Heart left ventricle (tissue), 16 donors: ENCODE data around the gene CD276. TPM values are rescaled to one million over a fixed set of nuclear protein-coding genes. Genes with fewer than 3 reads are reported as not detected.

Experiments used
- ATAC-seq, 4 donors: fragments of 200-7000 bp; cut with Tn5 transposase; one replicate each; pipeline ENCODE4 v1.9.1; 2020 to 2022; ENCODE audit warnings: moderate library complexity in 4 of 4, mild to moderate bottlenecking in 3 of 4, moderate number of reproducible peaks in 1 of 4
- DNase-seq, 5 donors: peaks; one replicate each; pipeline ENCODE4 v3.0.0-alpha.2; 2020
- H3K27ac ChIP-seq, 12 donors: fragments of 200-600 bp; sonication (generic) in 4 of 12; one replicate each; pipeline versions ENCODE4 v1.5.0 to v1.8.0; 2016 to 2022; ENCODE audit warnings: mild to moderate bottlenecking in 2 of 12
- H3K27me3 ChIP-seq, 9 donors: fragments of 200-600 bp; sonication (generic) in 2 of 9; one replicate each; pipeline versions ENCODE4 v1.5.1 to v1.8.0; 2016 to 2022; ENCODE audit warnings: mild to moderate bottlenecking in 3 of 9
- H3K36me3 ChIP-seq, 9 donors: fragments of 200-600 bp; sonication (generic) in 2 of 9; one replicate each; pipeline versions ENCODE4 v1.5.0 to v1.8.0; 2018 to 2022; ENCODE audit warnings: mild to moderate bottlenecking in 2 of 9
- H3K4me1 ChIP-seq, 12 donors: fragments of 200-600 bp; sonication (generic) in 4 of 12; one replicate each; pipeline versions ENCODE4 v1.5.0 to v1.8.0; 2016 to 2022; ENCODE audit warnings: mild to moderate bottlenecking in 3 of 12
- H3K4me3 ChIP-seq, 12 donors: fragments of 200-600 bp; sonication (generic) in 4 of 12; one replicate each; pipeline versions ENCODE4 v1.5.0 to v1.8.0; 2017 to 2022; ENCODE audit warnings: mild to moderate bottlenecking in 9 of 12, moderate library complexity in 4 of 12
- H3K9me3 ChIP-seq, 12 donors: fragments of 200-600 bp; sonication (generic) in 4 of 12; one replicate each; pipeline versions ENCODE4 v1.5.0 to v1.8.0; 2016 to 2022; ENCODE audit warnings: mild to moderate bottlenecking in 1 of 12
- POLR2A ChIP-seq, 2 donors: fragments of 450-650 bp; IDR thresholded peaks; one replicate each; pipeline ENCODE4 v1.6.1; 2017; ENCODE audit warnings: antibody characterized with exemption in 2 of 2, mild to moderate bottlenecking in 2 of 2, moderate library complexity in 2 of 2
- WGBS, 4 donors: extraction: QIAGEN DNeasy Blood & Tissue Kit in 2 of 4; methylation state at CpG; one replicate each; pipeline versions ENCODE4 v1.1.5 to v1.1.7; 2013 to 2018; 5-methylcytosine and 5-hydroxymethylcytosine counted together
- intact Hi-C, 10 donors: fragments of 100-400 bp; cut with DNase I; formaldehyde crosslinking; loops; one replicate each; pipeline versions ENCODE4 v1.11.1 to v1.14.2; 2022
- polyA plus RNA-seq, 2 donors: library from polyadenylated mRNA; stranded (reverse); fragments of 200-250 nt; gene quantifications; one replicate each; pipeline ENCODE4 v1.2.3, GENCODE V29; 2013
- total RNA-seq, 9 donors: library from RNA; depleted of rRNA in 2 of 9; stranded (reverse); fragments of >200 nt in 2 of 9; fragmentation: NEBNext Ultra II Directional in 3 of 9; extraction: Animal tissue kit (Norgen Biotek cat#: 25700) in 3 of 9; gene quantifications; one replicate each; pipeline versions ENCODE4 v1.1.0 to v1.2.4, GENCODE V29; 2016 to 2023
- TF ChIP-seq, protein P1 (sequence below), 12 donors: fragments of 200-600 bp; sonication (generic) in 4 of 12; IDR thresholded peaks; one replicate each; pipeline versions ENCODE4 v1.5.0 to v1.8.0; 2018 to 2022; ENCODE audit warnings: antibody characterized with exemption in 12 of 12, mild to moderate bottlenecking in 5 of 12
- donor health status: ischemic (EF 13 %, LVEDD 7.1; RV severe dilation, severe dysfunction).
- donor health status: healthy with polysubstance abuse.
- donor health status: DM: no; HTN: yes; CAD: no.
- donor health status: DM: no; HTN: no; CAD: no.
- donor health status: ischemic (EF 25% LVEDD 6.9; RV normal size, moderate dysfunction).
- donor health status: ischemic (EF 25% LVEDD 5.7; RV mildly dilated, moderate dysfunction).
- donor health status: healthy.
- donor health status: DM: yes; HTN: yes; CAD: no.
- donor health status: ischemic (EF 35%, LVEDD 5.7; RV mildly dilated, moderate dysfunction).
- donor health status: nonischemic (EF 11% LVEDD 7.7; RV severe dilation, severe dysfunction).
- donor health status: DM: yes; HTN: yes; CAD: no.
- donor health status: PGD.
- donor health status: ischemic (EF 29% LVEDD 5.4; RV normal size, mild dysfunction).
- donor health status: nonischemic (EF 23%, LVEDD 6.1; RV moderate dilation, normal function).

The CD276 gene
- total and polyA plus RNA-seq, 11 donors: 29.1 to 127 (median 53.3) TPM

DNA sequence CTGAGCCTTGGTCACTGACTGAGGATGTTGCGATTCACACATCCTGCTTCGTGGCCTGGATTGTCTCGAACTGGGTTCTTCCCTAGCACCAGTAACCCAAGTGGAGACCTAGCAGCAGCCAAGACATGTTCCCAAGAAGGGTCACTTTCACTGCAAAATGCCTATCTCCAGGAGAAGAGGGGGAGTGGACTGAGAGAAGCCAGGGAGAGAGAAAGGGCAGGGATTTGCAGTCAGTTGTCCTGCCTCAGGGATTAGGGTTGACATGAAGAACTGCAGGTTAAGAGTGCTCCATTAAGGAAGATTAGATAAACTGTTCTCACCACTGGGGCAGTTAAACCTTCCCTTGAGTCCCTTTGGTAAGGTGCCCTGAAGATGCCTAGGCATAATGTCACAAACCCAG lies 5.7 kb upstream of the CD276 start:
- 64 to 88% (median 73%) methylated on average over 3 of the region's 3 CpGs for WGBS, 4 donors
- no peak overlapping the region for H3K27ac ChIP-seq
- ATAC-seq (no peak), DNase-seq (no peak)
- H3K36me3 ChIP-seq: no peaks in the 10 kb centered on the region
- H3K4me3 ChIP-seq: no peak overlapping the region
- no peaks in the 10 kb centered on the region for H3K9me3 ChIP-seq
- intact Hi-C loops: no loop called here
- peaks cover 0 to 15% (median 2%) of the 10 kb centered on the region in 12 donors for H3K4me1 ChIP-seq
- TF ChIP-seq POLR2A (IDR thresholded peaks at IDR 0.05): no peak
- TF ChIP-seq, protein P1, sequence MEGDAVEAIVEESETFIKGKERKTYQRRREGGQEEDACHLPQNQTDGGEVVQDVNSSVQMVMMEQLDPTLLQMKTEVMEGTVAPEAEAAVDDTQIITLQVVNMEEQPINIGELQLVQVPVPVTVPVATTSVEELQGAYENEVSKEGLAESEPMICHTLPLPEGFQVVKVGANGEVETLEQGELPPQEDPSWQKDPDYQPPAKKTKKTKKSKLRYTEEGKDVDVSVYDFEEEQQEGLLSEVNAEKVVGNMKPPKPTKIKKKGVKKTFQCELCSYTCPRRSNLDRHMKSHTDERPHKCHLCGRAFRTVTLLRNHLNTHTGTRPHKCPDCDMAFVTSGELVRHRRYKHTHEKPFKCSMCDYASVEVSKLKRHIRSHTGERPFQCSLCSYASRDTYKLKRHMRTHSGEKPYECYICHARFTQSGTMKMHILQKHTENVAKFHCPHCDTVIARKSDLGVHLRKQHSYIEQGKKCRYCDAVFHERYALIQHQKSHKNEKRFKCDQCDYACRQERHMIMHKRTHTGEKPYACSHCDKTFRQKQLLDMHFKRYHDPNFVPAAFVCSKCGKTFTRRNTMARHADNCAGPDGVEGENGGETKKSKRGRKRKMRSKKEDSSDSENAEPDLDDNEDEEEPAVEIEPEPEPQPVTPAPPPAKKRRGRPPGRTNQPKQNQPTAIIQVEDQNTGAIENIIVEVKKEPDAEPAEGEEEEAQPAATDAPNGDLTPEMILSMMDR (IDR thresholded peaks at IDR 0.05): no peak
- H3K27me3 ChIP-seq: peaks cover 0 to 9% (median 0%) of the 10 kb centered on the region in 9 donors

DNA sequence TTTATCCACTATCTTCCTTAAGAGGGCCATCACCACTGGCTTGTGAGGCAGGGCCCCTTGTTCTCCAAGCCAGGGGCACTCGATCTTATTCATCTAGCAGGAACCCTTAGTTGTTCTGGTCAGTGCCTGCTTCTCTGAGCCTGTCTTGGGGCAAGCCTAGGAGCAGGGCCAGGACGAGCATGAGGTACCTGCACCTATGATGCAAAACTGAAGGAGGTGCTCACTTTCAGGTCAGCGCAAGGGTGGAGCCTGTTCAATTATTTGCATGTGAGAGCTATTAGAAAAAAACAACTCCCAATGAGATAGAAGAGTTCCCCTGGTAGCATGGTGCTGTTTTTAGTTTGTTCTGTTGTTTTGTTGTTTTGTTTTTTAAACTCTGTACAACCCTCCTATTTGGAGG lies 5.0 kb upstream of the CD276 start:
- no peaks in the 10 kb centered on the region for H3K9me3 ChIP-seq
- ATAC-seq (no peak), DNase-seq (no peak)
- no peak overlapping the region for H3K27ac ChIP-seq
- peaks cover 0 to 9% (median 0%) of the 10 kb centered on the region in 9 donors for H3K27me3 ChIP-seq
- TF ChIP-seq POLR2A (IDR thresholded peaks at IDR 0.05): no peak
- TF ChIP-seq, protein P1 (IDR thresholded peaks at IDR 0.05): no peak
- peaks cover 0 to 20% (median 6%) of the 10 kb centered on the region in 12 donors for H3K4me1 ChIP-seq
- H3K4me3 ChIP-seq: no peak overlapping the region
- intact Hi-C loops: no loop called here
- H3K36me3 ChIP-seq: no peaks in the 10 kb centered on the region
- 84 to 92% (median 86%) methylated on average over 3 of the region's 3 CpGs for WGBS, 4 donors

DNA sequence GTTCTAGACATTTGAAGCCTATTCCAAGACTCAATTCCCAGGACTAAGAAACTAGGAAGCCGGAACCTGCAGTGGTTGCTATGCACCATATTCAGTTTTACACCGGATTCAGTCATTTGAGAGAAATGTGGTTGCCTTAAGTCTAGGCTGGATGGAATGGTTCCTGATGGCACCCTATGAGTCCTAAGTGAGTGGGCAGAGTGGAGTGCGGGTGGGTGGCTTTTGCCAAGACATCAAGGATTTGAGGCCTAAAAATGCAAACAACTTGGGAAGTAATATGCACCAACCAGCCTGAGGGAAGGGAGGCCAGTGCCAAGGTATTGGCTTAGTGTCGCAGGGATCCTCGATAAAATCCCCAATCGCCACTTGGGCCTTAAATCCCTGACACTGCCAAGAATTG lies 4.2 kb upstream of the CD276 start:
- H3K36me3 ChIP-seq: no peaks in the 10 kb centered on the region
- no peak overlapping the region for H3K27ac ChIP-seq
- H3K9me3 ChIP-seq: no peaks in the 10 kb centered on the region
- TF ChIP-seq, protein P1 (IDR thresholded peaks at IDR 0.05): no peak
- no peak for TF ChIP-seq POLR2A (IDR thresholded peaks at IDR 0.05)
- intact Hi-C loops: loop anchor here in 3 of 10 donors (5.0 to 10.0 kb wide), 2 partner anchors 43 to 45 kb away; partner anchors contain the start of gene NPTN (in 1 of the 3)
- DNase-seq: no peak
- peaks cover 0 to 13% (median 0%) of the 10 kb centered on the region in 9 donors for H3K27me3 ChIP-seq
- WGBS, 4 donors: 91 to 96% (median 92%) methylated on average over 6 of the region's 6 CpGs
- H3K4me3 ChIP-seq: no peak overlapping the region
- ATAC-seq: no peak
- H3K4me1 ChIP-seq: peaks cover 0 to 25% (median 7%) of the 10 kb centered on the region in 12 donors

DNA sequence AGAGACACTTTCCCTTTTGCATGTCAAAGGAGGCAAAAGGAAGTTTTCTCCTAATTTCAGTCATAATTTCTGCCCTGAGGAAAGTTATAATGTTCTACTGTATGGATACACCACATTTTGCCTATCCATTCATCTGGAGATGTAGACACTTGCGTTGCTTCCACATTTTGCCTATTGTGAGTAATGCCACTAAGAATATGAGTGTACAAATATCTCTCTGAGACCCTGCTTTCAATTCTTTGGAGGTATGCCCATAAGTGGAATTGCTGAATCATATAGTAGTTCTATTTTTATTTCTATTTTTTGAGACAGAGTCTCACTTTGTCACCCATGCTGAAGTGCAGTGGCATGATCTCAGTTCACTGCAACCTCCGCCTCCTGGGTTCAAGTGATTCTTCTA lies 3.6 kb upstream of the CD276 start:
- Histone ChIP-seq H3K27ac (no peak overlapping the region), H3K27me3 (peaks cover 0 to 13% (median 0%) of the 10 kb centered on the region in 9 donors), H3K36me3 (no peaks in the 10 kb centered on the region), H3K4me3 (no peak overlapping the region), H3K9me3 (no peaks in the 10 kb centered on the region), H3K4me1 (peaks cover 0 to 27% (median 8%) of the 10 kb centered on the region in 12 donors)
- intact Hi-C loops: loop anchor here in 3 of 10 donors (5.0 to 10.0 kb wide), 2 partner anchors 43 to 46 kb away; partner anchors contain the start of gene NPTN (in 1 of the 3)
- 93 to 98% (median 94%) methylated on average over 2 of the region's 2 CpGs for WGBS, 4 donors
- no peak for ATAC-seq
- no peak for DNase-seq
- no peak for TF ChIP-seq POLR2A (IDR thresholded peaks at IDR 0.05)
- TF ChIP-seq, protein P1 (IDR thresholded peaks at IDR 0.05): no peak
